ENCODE measurements around the gene CEP131.
A peak's percentile ranks its signal among the peaks of the same experiment; 100 is the strongest.

CEP131 gene

GRCh38 chr17:81251094-81251708 is 28.4 kb upstream of the CEP131 start:
- DNase-seq: no peak

- DNase-seq: no peak
Observed at GRCh38 chr17:81250286-81251093, 27.7 kb upstream of the CEP131 start.

DNA sequence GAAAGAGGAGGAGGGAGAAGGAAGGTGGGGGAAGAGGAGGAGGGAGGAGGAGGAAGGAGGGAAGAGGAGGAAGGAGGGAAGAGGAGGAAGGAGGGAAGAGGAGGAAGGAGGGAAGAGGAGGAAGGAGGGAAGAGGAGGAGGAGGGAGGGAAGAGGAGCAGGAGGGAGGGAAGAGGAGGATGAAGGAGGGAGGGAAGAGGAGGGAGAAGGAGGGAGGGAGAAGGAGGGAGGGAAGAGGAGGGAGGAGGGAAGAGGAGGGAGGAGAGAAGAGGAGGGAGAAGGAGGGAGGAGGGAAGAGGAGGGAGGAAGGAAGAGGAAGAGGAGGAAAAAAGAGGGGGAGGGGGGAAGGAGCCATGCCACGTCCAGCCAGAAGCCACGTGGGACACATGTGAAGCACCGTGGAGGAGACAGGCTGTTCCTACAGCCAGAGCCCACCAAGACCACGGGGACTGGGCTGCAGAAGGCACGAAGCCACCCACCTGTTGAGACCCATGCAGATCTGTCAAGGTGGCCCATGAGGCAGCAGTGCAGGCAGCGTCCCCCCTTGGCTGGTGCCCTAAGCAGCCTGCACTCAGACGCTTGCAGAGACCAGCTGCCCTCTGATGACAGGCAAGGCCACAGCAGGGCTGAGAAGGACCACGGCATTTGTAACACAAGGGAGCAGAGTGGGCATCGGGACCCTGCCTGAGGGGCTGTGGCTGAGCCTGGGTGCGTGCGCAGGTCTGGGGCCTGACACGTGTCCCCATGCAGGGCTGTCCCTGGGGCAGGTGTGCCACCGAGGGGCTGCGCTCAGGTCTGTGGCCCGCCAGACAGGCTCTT is 26.7 kb upstream of the CEP131 start:
- no peak for DNase-seq

DNA sequence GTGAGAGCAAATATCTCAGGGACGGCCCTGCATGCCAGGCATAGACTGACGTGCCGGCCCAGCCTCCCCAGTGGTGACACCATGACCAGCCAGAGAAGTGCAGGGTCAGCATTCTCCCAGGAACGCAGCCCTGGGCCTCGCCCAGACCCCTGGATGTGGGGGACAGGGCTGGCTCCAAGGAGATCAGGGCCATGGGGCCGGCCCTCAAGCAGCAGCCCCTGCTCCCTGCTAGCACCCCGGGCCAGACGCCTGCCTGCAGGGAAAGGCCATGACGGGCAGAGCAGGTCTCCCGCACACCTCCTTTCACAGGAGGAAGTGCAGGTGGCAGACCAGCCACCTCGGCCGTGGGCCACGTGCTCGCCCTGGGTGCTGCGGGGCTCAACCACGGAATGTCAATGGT is 25.9 kb upstream of the CEP131 start:
- DNase-seq: no peak

- DNase-seq: no peak
Observed at GRCh38 chr17:81247339-81247990, 24.7 kb upstream of the CEP131 start.

DNA sequence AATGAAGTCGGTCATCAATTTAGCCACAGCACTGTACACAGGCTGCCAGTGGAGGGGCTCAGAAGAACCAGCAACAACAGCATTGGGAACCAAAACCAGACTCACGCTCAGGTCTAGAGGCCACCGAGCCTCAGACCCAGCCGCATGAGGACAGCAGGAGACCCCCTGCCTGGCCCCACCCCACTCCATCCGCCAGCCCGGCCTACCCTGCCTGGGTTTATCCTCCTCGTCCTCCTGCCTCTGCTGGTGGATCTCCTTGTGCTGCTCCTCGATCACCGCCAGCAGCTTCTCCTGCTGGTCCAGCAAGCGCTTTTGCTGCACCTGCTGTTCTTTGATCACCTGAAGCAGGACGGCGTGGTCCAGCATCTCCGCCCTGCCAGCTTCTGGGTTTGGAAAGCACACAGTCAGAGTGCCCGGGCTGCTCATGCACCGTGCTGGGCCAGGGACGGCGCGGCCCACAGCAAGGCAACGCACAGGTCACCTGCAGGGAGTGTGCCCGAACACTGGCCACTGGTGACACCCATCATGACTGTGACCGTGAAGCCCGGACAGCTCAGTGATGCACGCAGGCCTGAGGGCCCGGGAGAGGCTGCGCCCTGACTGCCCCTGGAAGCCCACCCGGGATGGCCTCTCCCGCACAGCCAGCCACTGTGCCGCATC is 24.0 kb upstream of the CEP131 start:
- no peak for DNase-seq

DNA sequence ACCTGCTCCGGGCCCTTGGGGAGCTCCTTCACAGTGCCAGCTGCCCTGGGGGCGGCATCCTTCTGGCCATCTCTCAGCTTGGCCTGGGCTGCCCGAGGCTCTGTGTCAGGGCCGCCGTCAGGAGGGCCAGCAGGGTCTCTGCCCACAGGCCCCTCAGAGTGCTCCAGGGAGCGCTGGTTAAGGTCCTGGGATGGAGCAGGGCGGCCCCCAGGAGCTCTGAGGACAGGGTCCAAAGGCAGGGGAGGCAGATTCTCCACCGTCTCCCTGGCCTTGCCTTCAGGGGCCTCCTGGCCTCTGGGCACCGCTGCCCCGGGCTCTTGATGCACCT is 23.5 kb upstream of the CEP131 start:
- no peak for DNase-seq

GRCh38 chr17:81245665-81246342 is 23.0 kb upstream of the CEP131 start:
- no peak for DNase-seq

DNA sequence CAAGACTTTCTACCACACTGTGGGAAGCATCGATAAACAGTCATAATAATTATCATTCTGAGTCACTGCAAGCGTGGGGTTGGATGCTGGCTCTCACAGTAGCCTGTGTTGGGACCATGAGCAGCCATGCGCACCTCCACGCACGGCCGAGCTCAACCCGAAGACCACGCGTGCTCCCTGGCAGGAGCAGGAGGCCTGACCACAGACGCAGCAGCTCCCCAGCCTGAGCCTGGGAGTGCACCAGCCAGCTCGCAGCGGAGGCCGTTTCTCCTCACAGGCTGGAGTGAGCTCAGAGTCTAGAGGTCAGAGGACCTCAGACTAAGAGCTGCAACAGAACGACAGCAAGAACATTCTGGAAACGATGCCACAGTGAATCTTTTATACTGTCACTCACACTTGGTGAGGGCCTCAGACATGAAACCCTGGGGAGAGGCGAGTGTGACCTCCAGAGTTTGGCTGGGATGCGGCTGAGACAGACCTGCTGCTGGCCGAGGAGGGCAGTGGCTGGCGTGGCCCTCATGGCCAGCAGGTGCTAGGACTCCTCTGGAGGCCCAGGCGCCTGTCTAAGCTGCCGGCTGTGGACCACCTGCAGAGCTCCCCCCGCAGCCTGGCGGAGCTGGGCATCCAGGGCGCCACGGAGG is 22.4 kb upstream of the CEP131 start:
- DNase-seq: no peak

- DNase-seq: no peak
Observed at GRCh38 chr17:81244358-81245023, 21.7 kb upstream of the CEP131 start.

GRCh38 chr17:81243333-81243664 is 20.5 kb upstream of the CEP131 start:
- DNase-seq: no peak

DNA sequence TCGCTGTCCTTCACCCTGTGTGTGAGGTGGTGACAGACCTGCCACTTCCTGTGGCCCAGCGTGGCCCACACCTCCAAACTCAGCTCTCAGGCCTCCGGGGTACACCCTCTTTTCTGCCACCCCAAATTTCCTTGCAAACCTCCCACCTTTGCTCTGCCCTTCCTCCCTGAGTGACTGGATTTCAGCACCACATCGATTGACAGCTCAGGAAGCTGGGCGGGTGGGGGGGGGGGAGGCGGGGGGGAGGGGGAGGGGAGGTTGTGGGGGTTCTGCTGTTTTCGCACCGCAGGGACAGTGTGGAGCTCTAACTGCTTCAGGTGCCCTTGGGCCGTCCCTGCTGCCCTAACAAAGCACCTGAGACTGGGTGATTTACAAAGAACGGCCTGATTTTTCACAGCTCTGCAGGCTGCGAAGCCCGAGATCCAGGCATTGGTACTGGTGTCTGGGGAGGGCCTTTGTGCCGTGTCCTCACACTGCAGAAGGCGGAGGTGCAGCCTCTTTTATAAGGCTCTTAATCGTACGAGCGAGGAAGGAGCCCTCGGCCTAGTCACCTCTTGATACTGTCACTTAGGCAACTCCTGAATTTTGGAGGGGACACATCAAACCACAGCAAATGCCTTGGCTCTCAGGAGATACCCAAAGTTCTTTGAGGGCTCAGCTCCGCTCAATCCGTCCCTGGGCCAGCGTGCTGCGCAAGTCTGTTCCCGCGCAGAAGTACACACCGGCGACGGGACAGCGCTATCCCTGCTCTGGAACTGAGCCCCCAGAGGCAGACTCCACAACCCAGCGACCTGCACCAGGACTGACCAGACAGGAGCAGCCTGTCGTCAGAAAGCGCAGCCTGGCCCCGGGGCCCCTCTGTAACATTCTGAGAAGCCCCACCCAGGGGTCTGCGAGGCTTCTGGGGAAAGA is 19.9 kb upstream of the CEP131 start:
- no peak for DNase-seq

GRCh38 chr17:81241648-81242420 is 19.1 kb upstream of the CEP131 start:
- peak; percentile 27 for DNase-seq

- no peak for DNase-seq
Observed at GRCh38 chr17:81241203-81241602, 18.4 kb upstream of the CEP131 start.

GRCh38 chr17:81240761-81241160 is 18.0 kb upstream of the CEP131 start:
- DNase-seq: no peak

GRCh38 chr17:81239714-81240555 is 17.2 kb upstream of the CEP131 start:
- no peak for DNase-seq

GRCh38 chr17:81238815-81239713 is 16.3 kb upstream of the CEP131 start, which contains the start of the genes NDUFAF8 and TEPSIN:
NDUFAF8 (plus strand) TSS chr17:81239318; CDS start chr17:81239364, 46 bp downstream.
TEPSIN (minus strand) TSS chr17:81239055; CDS start chr17:81239033, 22 bp downstream.
- peak; percentile 99 for DNase-seq
